WTC11 (cell line): Measurements from ENCODE around the gene AXIN2. TPM values are rescaled to one million over a fixed set of nuclear protein-coding genes. Genes with fewer than 3 reads are reported as not detected.

ENCODE experiments used
- ATAC-seq: fragments of 200-7000 bp; cut with Tn5 transposase; 2 replicates; pipeline ENCODE4 v1.10.0; 2021; ENCODE audit warnings: mild to moderate bottlenecking, moderate library complexity
- CTCF ChIA-PET: fragments of 300-600 bp; sonication (Branson Sonifier 250); formaldehyde crosslinking; loops from one replicate; lab custom pipeline; 2021; ENCODE audit warnings: antibody characterized with exemption; lab: Charles Lee
- POLR2A ChIA-PET: fragments of 350-600 bp; sonication (Branson Sonifier 250); formaldehyde crosslinking; loops from one replicate; lab custom pipeline; 2021; ENCODE audit warnings: antibody characterized with exemption; lab: Charles Lee
- DNase-seq: peaks from one replicate; pipeline ENCODE4 v3.0.0; 2021; ENCODE audit warnings: low spot score
- H3K27ac Mint-ChIP-seq: 2 replicates; pipeline ENCODE4 v1.8.0; 2021; ENCODE audit warnings: mixed read lengths
- H3K27me3 Mint-ChIP-seq: 2 replicates; pipeline ENCODE4 v1.8.0; 2021; ENCODE audit warnings: low read depth, mild to moderate bottlenecking, moderate library complexity, mixed read lengths
- H3K36me3 Mint-ChIP-seq: 2 replicates; pipeline ENCODE4 v1.8.0; 2021; ENCODE audit warnings: mixed read lengths
- H3K4me1 Mint-ChIP-seq: 2 replicates; pipeline ENCODE4 v1.8.0; 2022; ENCODE audit warnings: mixed read lengths
- H3K4me3 Mint-ChIP-seq: 2 replicates; pipeline ENCODE4 v1.8.0; 2021; ENCODE audit warnings: mild to moderate bottlenecking, moderate library complexity, mixed read lengths
- H3K9me3 Mint-ChIP-seq: 2 replicates; pipeline ENCODE4 v1.8.0; 2021; ENCODE audit warnings: mixed read lengths
- AR ChIP-seq: fragments of 250-450 bp; sonication (Bioruptor Pico); IDR thresholded peaks from 2 replicates; pipeline ENCODE4 v1.9.0; 2021; ENCODE audit warnings: mild to moderate bottlenecking
- ATF2 ChIP-seq: sonication (generic); formaldehyde crosslinking; IDR thresholded peaks from 2 replicates; pipeline ENCODE4 v1.8.1; 2022; ENCODE audit warnings: low read depth, missing genetic modification reagents, borderline replicate concordance
- E2F1 ChIP-seq: sonication (generic); formaldehyde crosslinking; IDR thresholded peaks from 2 replicates; pipeline ENCODE4 v1.8.0; 2022; ENCODE audit warnings: mild to moderate bottlenecking, missing genetic modification reagents
- E2F5 ChIP-seq: sonication (generic); formaldehyde crosslinking; IDR thresholded peaks from 2 replicates; pipeline ENCODE4 v1.8.1; 2022; ENCODE audit warnings: mild to moderate bottlenecking, moderate library complexity, missing genetic modification reagents
- FOXJ3 ChIP-seq: sonication (generic); formaldehyde crosslinking; IDR thresholded peaks from 2 replicates; pipeline ENCODE4 v1.9.0; 2021; ENCODE audit warnings: missing genetic modification reagents, mild to moderate bottlenecking, borderline replicate concordance
- FOXP1 ChIP-seq: sonication (generic); formaldehyde crosslinking; IDR thresholded peaks from 2 replicates; pipeline ENCODE4 v1.8.0; 2022; ENCODE audit warnings: missing genetic modification reagents, mild to moderate bottlenecking, moderate library complexity, borderline replicate concordance
- GTF2I ChIP-seq: fragments of 250-450 bp; sonication (Bioruptor Pico); conservative IDR thresholded peaks from 2 replicates; pipeline ENCODE4 v1.4.0; 2021; ENCODE audit warnings: mild to moderate bottlenecking
- HMGA2 ChIP-seq: fragments of 250-450 bp; sonication (Bioruptor Pico); IDR thresholded peaks from 2 replicates; pipeline ENCODE4 v1.4.0; 2021; ENCODE audit warnings: mild to moderate bottlenecking, moderate library complexity
- KAT7 ChIP-seq: sonication (generic); formaldehyde crosslinking; IDR thresholded peaks from 2 replicates; pipeline ENCODE4 v1.8.1; 2023; ENCODE audit warnings: missing genetic modification reagents, mild to moderate bottlenecking, borderline replicate concordance
- MLX ChIP-seq: sonication (generic); formaldehyde crosslinking; IDR thresholded peaks from 2 replicates; pipeline ENCODE4 v1.8.1; 2023; ENCODE audit warnings: mild to moderate bottlenecking, missing genetic modification reagents, moderate library complexity
- MXD4 ChIP-seq: fragments of 250-450 bp; sonication (Bioruptor Pico); IDR thresholded peaks from 2 replicates; pipeline ENCODE4 v1.8.0; 2021; ENCODE audit warnings: mild to moderate bottlenecking, moderate library complexity, borderline replicate concordance
- NFATC4 ChIP-seq: fragments of 250-450 bp; sonication (Bioruptor Pico); IDR thresholded peaks from 2 replicates; pipeline ENCODE4 v1.9.0; 2021; ENCODE audit warnings: mild to moderate bottlenecking
- NFE2L1 ChIP-seq: sonication (generic); formaldehyde crosslinking; IDR thresholded peaks from 2 replicates; pipeline ENCODE4 v1.8.1; 2023; ENCODE audit warnings: missing genetic modification reagents
- OVOL2 ChIP-seq: fragments of 250-450 bp; sonication (Bioruptor Pico); IDR thresholded peaks from 2 replicates; pipeline ENCODE4 v1.9.0; 2021; ENCODE audit warnings: mild to moderate bottlenecking, borderline replicate concordance
- PRRX2 ChIP-seq: fragments of 250-450 bp; sonication (Bioruptor Pico); IDR thresholded peaks from 2 replicates; pipeline ENCODE4 v1.8.0; 2021; ENCODE audit warnings: mild to moderate bottlenecking
- SMAD3 ChIP-seq: sonication (generic); formaldehyde crosslinking; IDR thresholded peaks from 2 replicates; pipeline ENCODE4 v1.8.0; 2022; ENCODE audit warnings: missing genetic modification reagents, mild to moderate bottlenecking, borderline replicate concordance
- ZNF219 ChIP-seq: sonication (generic); formaldehyde crosslinking; IDR thresholded peaks from 2 replicates; pipeline ENCODE4 v1.8.0; 2023; ENCODE audit warnings: missing genetic modification reagents, mild to moderate bottlenecking, borderline replicate concordance
- ZNF263 ChIP-seq: sonication (generic); formaldehyde crosslinking; IDR thresholded peaks from 2 replicates; pipeline ENCODE4 v1.8.1; 2022; ENCODE audit warnings: low read depth, mild to moderate bottlenecking, moderate library complexity, missing genetic modification reagents
- ZNF317 ChIP-seq: sonication (generic); formaldehyde crosslinking; IDR thresholded peaks from 2 replicates; pipeline ENCODE4 v1.8.1; 2023; ENCODE audit warnings: low read depth, mild to moderate bottlenecking, moderate library complexity, missing genetic modification reagents, borderline replicate concordance
- ZNF396 ChIP-seq: fragments of 250-450 bp; sonication (Bioruptor Pico); IDR thresholded peaks from 2 replicates; pipeline ENCODE4 v1.8.0; 2021; ENCODE audit warnings: mild to moderate bottlenecking, moderate library complexity, borderline replicate concordance
- ZNF416 ChIP-seq: fragments of 250-450 bp; sonication (Bioruptor Pico); IDR thresholded peaks from 2 replicates; pipeline ENCODE4 v1.9.0; 2021; ENCODE audit warnings: mild to moderate bottlenecking, inconsistent platforms
- total RNA-seq: library from RNA; stranded (reverse); gene quantifications from 3 replicates; pipeline ENCODE4 v1.2.3, GENCODE V29; 2021

AXIN2 gene
- total RNA-seq, 1 experiment from 2014 or later: 35.0 TPM

- Mint-ChIP-seq H3K9me3 (peaks cover 5% of the 10 kb centered on the region), H3K27ac (peak overlapping the region; percentile 87), H3K4me1 (peaks cover 51% of the 10 kb centered on the region), H3K36me3 (peaks cover 72% of the 10 kb centered on the region), H3K4me3 (no peak overlapping the region), H3K27me3 (no peaks in the 10 kb centered on the region)
- CTCF ChIA-PET: interaction anchor here (0.6 to 2.5 kb wide), 6 partner anchors 11 to 653 kb away, joined by 4 to 7 read pairs (median 4); partner anchors contain the start of gene CEP112
- ATAC-seq (peak; percentile 35), DNase-seq (no peak)
- no peak for TF ChIP-seq ZNF396
- no peak for TF ChIP-seq FOXP1 (CRISPR knock-in tag)
- TF ChIP-seq KAT7 (CRISPR knock-in tag): no peak
- no peak for TF ChIP-seq OVOL2 (CRISPR knock-in tag)
- TF ChIP-seq E2F5 (CRISPR knock-in tag): no peak
- TF ChIP-seq FOXJ3 (CRISPR knock-in tag): no peak
- no peak for TF ChIP-seq E2F1 (CRISPR knock-in tag)
- TF ChIP-seq MLX (CRISPR knock-in tag): no peak
- TF ChIP-seq ZNF219: no peak
- TF ChIP-seq SMAD3 (CRISPR knock-in tag): no peak
- no peak for TF ChIP-seq MXD4 (CRISPR knock-in tag)
- TF ChIP-seq GTF2I (CRISPR knock-in tag): no peak
- TF ChIP-seq HMGA2 (CRISPR knock-in tag): no peak
- POLR2A ChIA-PET: interaction anchor here (0.5 to 1.2 kb wide), 2 partner anchors 9 to 1709 kb away, joined by 3 read pairs; no protein-coding TSS in a partner anchor
Measured at GRCh38 chr17:65538675-65539529, 22.5 kb downstream of the AXIN2 start.

GRCh38 chr17:65537845-65538674, 23.4 kb downstream of the AXIN2 start:
- Mint-ChIP-seq H3K36me3 (peaks cover 71% of the 10 kb centered on the region), H3K4me3 (no peak overlapping the region), H3K27me3 (no peaks in the 10 kb centered on the region), H3K9me3 (peaks cover 5% of the 10 kb centered on the region), H3K27ac (peak overlapping the region; percentile 45; the same call in 1 of the 2 replicates), H3K4me1 (peaks cover 52% of the 10 kb centered on the region)
- TF ChIP-seq FOXP1 (CRISPR knock-in tag): 0 out of 2 replicates have a peak, but pooled peaks have one; percentile 68
- no peak for TF ChIP-seq ZNF317 (CRISPR knock-in tag)
- CTCF ChIA-PET: interaction anchor here (0.8 to 2.5 kb wide), 4 partner anchors 12 to 260 kb away, joined by 4 to 7 read pairs (median 4); no protein-coding TSS in a partner anchor
- DNase-seq (no peak), ATAC-seq (no peak)
- POLR2A ChIA-PET: interaction anchor here (0.5 to 1.2 kb wide), 2 partner anchors 10 to 1709 kb away, joined by 3 read pairs; no protein-coding TSS in a partner anchor

- Mint-ChIP-seq H3K27me3 (no peaks in the 10 kb centered on the region), H3K4me1 (peaks cover 52% of the 10 kb centered on the region), H3K4me3 (no peak overlapping the region), H3K9me3 (peaks cover 5% of the 10 kb centered on the region), H3K36me3 (peaks cover 72% of the 10 kb centered on the region), H3K27ac (no peak overlapping the region)
- CTCF ChIA-PET: no interaction called here
- DNase-seq (no peak), ATAC-seq (no peak)
- POLR2A ChIA-PET: no interaction called here
- TF ChIP-seq SMAD3 (CRISPR knock-in tag) (no peak), ZNF416 (no peak), PRRX2 (CRISPR knock-in tag) (no peak), ATF2 (CRISPR knock-in tag) (no peak), ZNF263 (CRISPR knock-in tag) (no peak), AR (no peak), NFATC4 (CRISPR knock-in tag) (no peak), NFE2L1 (CRISPR knock-in tag) (no peak)
Measured at GRCh38 chr17:65537343-65537844, 24.1 kb downstream of the AXIN2 start.
